Measurements from ENCODE around the gene TBL3.

DNA sequence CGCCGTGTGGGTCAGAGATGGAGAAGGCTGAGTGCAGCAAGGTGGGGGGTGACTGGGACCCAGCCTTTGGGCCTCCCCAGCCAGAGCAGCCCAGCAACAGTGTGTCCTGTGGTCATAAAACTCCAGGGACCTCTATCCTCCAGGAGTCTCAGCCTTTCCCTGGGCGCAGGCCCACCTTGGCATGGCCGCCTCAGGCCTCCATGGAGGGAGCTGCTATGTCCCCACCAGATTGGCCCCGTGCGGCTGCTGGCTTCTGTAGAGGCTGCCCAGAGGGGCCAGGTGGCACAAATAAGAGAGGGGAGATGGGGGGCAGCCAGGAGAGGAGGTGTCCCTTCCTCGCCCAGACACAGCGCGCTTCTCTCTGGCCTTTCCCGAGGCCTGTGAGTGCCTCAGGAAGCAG, 15.3 kb downstream of the TBL3 start:
- TF ChIP-seq, protein P1, sequence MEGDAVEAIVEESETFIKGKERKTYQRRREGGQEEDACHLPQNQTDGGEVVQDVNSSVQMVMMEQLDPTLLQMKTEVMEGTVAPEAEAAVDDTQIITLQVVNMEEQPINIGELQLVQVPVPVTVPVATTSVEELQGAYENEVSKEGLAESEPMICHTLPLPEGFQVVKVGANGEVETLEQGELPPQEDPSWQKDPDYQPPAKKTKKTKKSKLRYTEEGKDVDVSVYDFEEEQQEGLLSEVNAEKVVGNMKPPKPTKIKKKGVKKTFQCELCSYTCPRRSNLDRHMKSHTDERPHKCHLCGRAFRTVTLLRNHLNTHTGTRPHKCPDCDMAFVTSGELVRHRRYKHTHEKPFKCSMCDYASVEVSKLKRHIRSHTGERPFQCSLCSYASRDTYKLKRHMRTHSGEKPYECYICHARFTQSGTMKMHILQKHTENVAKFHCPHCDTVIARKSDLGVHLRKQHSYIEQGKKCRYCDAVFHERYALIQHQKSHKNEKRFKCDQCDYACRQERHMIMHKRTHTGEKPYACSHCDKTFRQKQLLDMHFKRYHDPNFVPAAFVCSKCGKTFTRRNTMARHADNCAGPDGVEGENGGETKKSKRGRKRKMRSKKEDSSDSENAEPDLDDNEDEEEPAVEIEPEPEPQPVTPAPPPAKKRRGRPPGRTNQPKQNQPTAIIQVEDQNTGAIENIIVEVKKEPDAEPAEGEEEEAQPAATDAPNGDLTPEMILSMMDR (IDR thresholded peaks at IDR 0.05; ENCODE audit: insufficient read depth, low read depth, low read length) = no peak
- no peak for TF ChIP-seq EZH2 (IDR thresholded peaks at IDR 0.05; ENCODE audit: insufficient read depth, low read length)
